Activated naive CD8-positive, alpha-beta T cell treated with anti-CD3 and anti-CD28 coated beads for 36 hours (primary cell): ENCODE results near the gene IP6K3. TPM values are rescaled to one million over a fixed set of nuclear protein-coding genes. Genes with fewer than 3 reads are reported as not detected.

Experiments used
- DNase-seq: peaks from one replicate; pipeline ENCODE4 v3.0.0; 2021
- H3K27ac Mint-ChIP-seq: one replicate; pipeline ENCODE4 v1.8.0; 2022; ENCODE audit warnings: mild to moderate bottlenecking, moderate library complexity, mixed read lengths
- H3K27me3 Mint-ChIP-seq: one replicate; pipeline ENCODE4 v1.8.0; 2022; ENCODE audit warnings: mild to moderate bottlenecking, mixed read lengths
- H3K36me3 Mint-ChIP-seq: one replicate; pipeline ENCODE4 v1.8.0; 2021; ENCODE audit warnings: mild to moderate bottlenecking, mixed read lengths
- H3K4me1 Mint-ChIP-seq: one replicate; pipeline ENCODE4 v1.8.0; 2021; ENCODE audit warnings: mixed read lengths
- H3K4me3 Mint-ChIP-seq: one replicate; pipeline ENCODE4 v1.8.0; 2022; ENCODE audit warnings: mild to moderate bottlenecking, moderate library complexity, mixed read lengths
- H3K9me3 Mint-ChIP-seq: one replicate; pipeline ENCODE4 v1.8.0; 2022; ENCODE audit warnings: mixed read lengths
- total RNA-seq, 2 experiments: library from RNA; stranded (reverse); gene quantifications; one replicate each; pipeline ENCODE4 v1.2.3, GENCODE V29; 2021

IP6K3 gene
- total RNA-seq, 2 experiments from 2014 or later, result not detected

DNA sequence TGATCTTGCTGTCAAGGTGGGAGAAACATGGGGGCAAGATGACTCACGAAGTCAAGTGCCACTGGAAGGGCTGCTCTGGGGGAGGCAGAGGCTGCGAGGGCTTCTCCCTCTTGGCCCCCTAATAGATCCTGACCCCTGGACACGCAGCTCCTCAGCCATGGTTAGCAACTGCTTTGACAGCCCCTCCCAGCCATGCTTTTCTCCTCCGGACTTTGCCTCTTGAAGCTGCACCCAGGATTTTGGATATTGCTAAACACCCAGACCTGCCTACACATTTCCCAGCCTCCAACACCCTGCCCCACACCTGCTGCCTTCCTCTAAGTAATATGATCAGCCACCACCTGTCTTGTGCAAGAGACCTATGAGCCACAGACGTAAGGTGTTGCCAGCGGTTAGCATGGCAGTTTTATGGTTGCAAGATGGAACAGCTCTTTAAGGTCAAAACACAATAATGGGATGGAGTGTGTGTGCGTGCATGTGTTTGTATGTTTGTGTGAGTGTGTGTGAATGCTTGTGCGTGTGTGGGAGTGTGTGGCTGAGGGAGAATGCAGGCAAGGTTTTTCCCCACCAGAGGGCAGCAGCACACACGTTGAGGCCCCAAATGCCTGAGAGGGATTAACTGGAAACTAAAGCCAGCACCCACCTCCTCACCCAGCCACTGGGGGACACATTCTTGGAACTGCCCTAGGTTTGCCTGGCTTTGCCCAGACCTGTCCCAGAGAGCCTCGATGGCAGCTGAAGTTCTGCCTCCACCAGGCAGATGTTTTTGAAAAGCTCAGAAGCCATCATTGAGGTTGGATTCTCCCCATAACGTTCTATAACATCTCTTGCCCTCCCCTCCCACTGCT, 2.5 kb downstream of the IP6K3 start:
- peak; percentile 64 for DNase-seq
- H3K27ac Mint-ChIP-seq, result no peak overlapping the region

DNA sequence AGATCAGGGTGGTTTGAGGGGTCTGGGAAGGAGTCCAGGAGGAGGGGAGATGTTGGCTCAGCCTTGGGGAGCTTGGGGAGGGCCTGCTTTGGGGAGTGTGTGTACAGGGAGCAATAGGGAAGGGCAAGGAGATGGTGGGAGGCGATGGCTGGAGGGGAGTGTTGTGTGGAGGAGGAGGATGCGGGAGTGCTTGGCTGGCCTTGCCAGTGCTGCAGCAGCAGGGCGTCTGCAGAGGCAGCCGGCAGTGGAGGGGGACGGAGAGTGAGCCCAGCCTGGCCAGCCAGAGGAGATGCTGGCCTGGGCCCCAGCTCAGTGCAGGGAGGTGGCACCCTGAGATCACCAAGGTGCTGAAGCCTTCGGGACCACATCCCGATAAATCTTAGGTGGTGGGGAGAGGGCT, 3.9 kb downstream of the IP6K3 start:
- Mint-ChIP-seq H3K27ac (no peak overlapping the region), H3K9me3 (no peaks in the 10 kb centered on the region)

More for the DNA sequence above, 2.5 kb downstream of the IP6K3 start:
- Mint-ChIP-seq H3K4me1 (no peaks in the 10 kb centered on the region), H3K4me3 (no peak overlapping the region), H3K9me3 (no peaks in the 10 kb centered on the region), H3K36me3 (no peaks in the 10 kb centered on the region), H3K27me3 (peaks cover 10% of the 10 kb centered on the region)

DNA sequence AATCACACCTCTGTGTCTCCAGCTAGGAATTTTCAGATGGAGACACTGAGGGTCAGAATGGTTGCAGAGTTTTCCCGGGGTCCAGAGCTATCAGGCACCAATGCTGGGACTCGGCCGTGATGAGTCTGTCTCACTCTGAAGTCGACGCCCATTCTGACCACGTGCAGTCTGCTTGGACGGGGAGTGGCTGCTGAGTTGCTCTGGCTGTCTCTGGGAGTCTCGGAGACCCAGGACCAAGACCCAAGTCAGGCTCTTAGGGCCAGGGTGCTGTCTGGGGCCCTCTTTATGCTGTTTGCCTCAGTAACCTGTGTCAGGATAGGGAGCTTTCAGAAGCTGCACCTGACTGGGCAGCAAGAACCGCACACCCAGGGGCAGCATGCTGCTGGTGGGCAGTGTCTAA, 4.6 kb downstream of the IP6K3 start:
- no peaks in the 10 kb centered on the region for H3K4me1 Mint-ChIP-seq
- DNase-seq, result no peak
- no peak overlapping the region for H3K4me3 Mint-ChIP-seq
- H3K27me3 Mint-ChIP-seq, result peaks cover 10% of the 10 kb centered on the region
- H3K27ac Mint-ChIP-seq, result no peak overlapping the region
- H3K36me3 Mint-ChIP-seq, result no peaks in the 10 kb centered on the region
- H3K9me3 Mint-ChIP-seq, result no peaks in the 10 kb centered on the region

More for the DNA sequence above, 3.9 kb downstream of the IP6K3 start:
- H3K4me3 Mint-ChIP-seq, result no peak overlapping the region
- no peak for DNase-seq
- H3K27me3 Mint-ChIP-seq, result peaks cover 10% of the 10 kb centered on the region
- H3K36me3 Mint-ChIP-seq, result no peaks in the 10 kb centered on the region
- H3K4me1 Mint-ChIP-seq, result no peaks in the 10 kb centered on the region

DNA sequence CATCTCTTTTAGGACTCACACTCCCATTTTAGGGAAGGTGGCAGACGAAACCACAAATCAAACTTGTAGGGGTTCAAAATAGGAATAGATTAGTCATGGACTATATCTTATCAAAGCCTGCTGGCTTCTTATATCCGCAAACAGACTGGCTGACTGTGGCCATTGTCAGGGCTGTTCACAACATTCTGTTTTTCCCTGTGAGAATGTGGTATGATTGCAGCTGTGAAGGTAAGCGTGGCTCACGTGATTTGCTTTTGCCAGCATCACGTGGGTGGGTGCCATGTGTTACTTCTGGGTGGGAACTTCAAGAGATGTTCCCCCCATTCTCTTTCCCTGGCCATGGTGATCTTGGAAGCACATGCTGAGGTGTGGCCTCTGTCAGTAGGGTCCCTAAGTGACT, 5.9 kb downstream of the IP6K3 start:
- Mint-ChIP-seq H3K9me3 (no peaks in the 10 kb centered on the region), H3K27me3 (peaks cover 10% of the 10 kb centered on the region), H3K4me1 (no peaks in the 10 kb centered on the region), H3K36me3 (no peaks in the 10 kb centered on the region), H3K4me3 (no peak overlapping the region), H3K27ac (no peak overlapping the region)
- no peak for DNase-seq

- no peak overlapping the region for H3K27ac Mint-ChIP-seq
- H3K9me3 Mint-ChIP-seq, result no peaks in the 10 kb centered on the region
- no peaks in the 10 kb centered on the region for H3K36me3 Mint-ChIP-seq
- DNase-seq, result no peak
- peaks cover 10% of the 10 kb centered on the region for H3K27me3 Mint-ChIP-seq
- H3K4me3 Mint-ChIP-seq, result no peak overlapping the region
- no peaks in the 10 kb centered on the region for H3K4me1 Mint-ChIP-seq
These were observed 6.5 kb downstream of the IP6K3 start for GRCh38 chr6:33740204-33740608.

DNA sequence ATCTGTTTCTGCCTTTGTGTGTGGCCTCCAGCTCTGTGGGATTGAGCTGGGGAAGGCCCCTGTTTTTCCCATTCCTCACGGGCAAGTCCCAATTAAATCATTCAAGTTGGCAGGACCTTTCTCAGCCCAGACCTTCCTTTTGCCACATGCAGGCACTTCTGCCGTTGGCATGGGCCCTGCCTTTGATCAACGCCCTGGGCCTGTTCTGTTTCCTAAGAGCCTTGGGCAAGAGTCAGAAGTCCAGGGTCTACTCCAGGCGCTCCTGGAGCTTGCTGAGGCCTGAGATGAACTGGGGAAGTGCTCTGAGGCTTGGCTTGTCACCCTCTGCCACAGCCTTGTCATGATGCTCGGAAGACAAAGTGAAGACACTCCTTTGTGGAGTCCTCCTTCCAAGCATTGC, 7.1 kb downstream of the IP6K3 start:
- H3K36me3 Mint-ChIP-seq, result no peaks in the 10 kb centered on the region
- no peaks in the 10 kb centered on the region for H3K4me1 Mint-ChIP-seq
- no peak overlapping the region for H3K4me3 Mint-ChIP-seq
- no peaks in the 10 kb centered on the region for H3K9me3 Mint-ChIP-seq
- no peak overlapping the region for H3K27ac Mint-ChIP-seq
- DNase-seq, result no peak
- peaks cover 10% of the 10 kb centered on the region for H3K27me3 Mint-ChIP-seq

GRCh38 chr6:33738879-33739278, 7.8 kb downstream of the IP6K3 start:
- no peak for DNase-seq
- Mint-ChIP-seq H3K36me3 (no peaks in the 10 kb centered on the region), H3K27me3 (peaks cover 5% of the 10 kb centered on the region), H3K4me1 (no peaks in the 10 kb centered on the region), H3K27ac (no peak overlapping the region), H3K4me3 (no peak overlapping the region), H3K9me3 (no peaks in the 10 kb centered on the region)

DNA sequence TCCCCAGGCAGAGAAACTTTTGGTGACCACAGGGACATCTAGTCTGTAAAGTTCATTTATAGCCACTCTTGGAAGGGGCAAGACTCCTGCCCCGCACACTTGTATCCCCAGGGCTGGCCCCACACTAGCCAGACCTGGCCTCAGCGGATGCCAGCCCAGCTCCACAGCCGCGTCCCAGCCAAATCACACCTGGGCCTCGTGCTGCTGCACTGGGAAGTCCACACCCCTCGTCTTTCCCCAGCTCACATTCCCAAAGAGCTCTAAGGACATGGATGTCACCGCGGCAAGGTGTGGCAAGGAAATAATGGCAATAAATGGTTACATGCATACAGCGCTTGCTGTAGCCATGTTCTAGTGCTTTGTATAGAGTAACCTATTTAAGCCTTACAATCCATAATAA, 8.6 kb downstream of the IP6K3 start:
- H3K9me3 Mint-ChIP-seq, result no peaks in the 10 kb centered on the region
- H3K36me3 Mint-ChIP-seq, result no peaks in the 10 kb centered on the region
- H3K27me3 Mint-ChIP-seq, result peaks cover 5% of the 10 kb centered on the region
- DNase-seq, result no peak
- H3K27ac Mint-ChIP-seq, result no peak overlapping the region
- H3K4me3 Mint-ChIP-seq, result no peak overlapping the region
- H3K4me1 Mint-ChIP-seq, result no peaks in the 10 kb centered on the region

DNA sequence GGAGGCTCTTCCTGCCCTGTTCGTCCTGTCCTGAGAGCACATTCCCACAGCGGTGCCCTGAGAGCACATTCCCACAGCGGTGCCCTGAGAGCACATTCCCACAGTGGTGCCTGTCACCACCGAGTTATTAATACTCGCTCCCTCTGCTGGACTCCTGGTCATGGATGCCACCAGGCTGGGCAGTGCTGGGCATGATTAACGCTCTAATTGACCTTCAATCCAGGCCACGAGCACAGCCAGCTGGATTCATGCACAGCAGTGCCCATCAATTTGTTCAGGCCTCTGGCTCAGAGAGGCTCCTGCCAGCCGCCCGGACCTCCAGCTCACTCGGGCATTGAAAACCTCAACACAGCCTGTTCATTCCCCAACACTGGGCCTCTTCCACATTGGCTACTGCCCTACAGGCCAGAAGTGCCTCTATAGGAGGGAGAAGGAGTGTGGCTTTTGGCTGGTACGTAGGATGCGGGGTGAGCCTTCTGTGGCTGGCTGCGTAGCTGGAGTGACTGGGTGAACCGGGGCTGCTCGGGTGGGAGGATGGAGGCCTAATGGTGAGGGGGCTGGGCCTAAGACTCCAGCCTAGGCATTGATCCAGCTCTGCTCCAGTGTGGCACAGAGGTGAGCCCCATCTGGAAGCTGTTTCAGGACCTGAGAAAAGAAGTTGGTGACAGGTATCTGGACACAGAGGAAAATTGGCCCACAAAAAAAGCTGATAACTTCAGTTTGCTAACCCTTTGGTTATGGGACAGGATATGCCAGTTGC, 9.3 kb downstream of the IP6K3 start:
- Mint-ChIP-seq H3K4me1 (no peaks in the 10 kb centered on the region), H3K27ac (no peak overlapping the region), H3K9me3 (no peaks in the 10 kb centered on the region), H3K27me3 (no peaks in the 10 kb centered on the region), H3K36me3 (no peaks in the 10 kb centered on the region), H3K4me3 (no peak overlapping the region)
- DNase-seq, result no peak

- Mint-ChIP-seq H3K27me3 (no peaks in the 10 kb centered on the region), H3K27ac (no peak overlapping the region), H3K9me3 (no peaks in the 10 kb centered on the region), H3K4me3 (no peak overlapping the region), H3K4me1 (no peaks in the 10 kb centered on the region), H3K36me3 (no peaks in the 10 kb centered on the region)
- DNase-seq, result no peak
These were observed 11.5 kb downstream of the IP6K3 start for GRCh38 chr6:33735216-33735615.

DNA sequence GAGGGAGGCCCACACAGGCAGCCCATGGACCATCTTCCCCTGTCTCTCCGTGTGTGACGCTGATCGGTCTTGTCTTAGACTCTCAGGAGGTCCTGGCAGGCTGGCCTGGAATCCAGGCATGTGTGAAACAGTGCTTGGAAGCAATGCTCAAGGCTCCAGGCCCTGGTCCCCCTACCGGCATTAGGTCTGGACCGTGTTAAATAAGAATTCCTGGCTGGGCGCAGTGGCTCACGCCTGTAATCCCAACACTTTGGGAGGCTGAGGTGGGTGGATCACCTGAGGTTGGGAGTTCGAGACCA, 13.0 kb downstream of the IP6K3 start:
- H3K27ac Mint-ChIP-seq, result no peak overlapping the region
- no peaks in the 10 kb centered on the region for H3K9me3 Mint-ChIP-seq
- DNase-seq, result no peak
- H3K36me3 Mint-ChIP-seq, result no peaks in the 10 kb centered on the region
- no peaks in the 10 kb centered on the region for H3K27me3 Mint-ChIP-seq
- H3K4me3 Mint-ChIP-seq, result no peak overlapping the region
- no peaks in the 10 kb centered on the region for H3K4me1 Mint-ChIP-seq

GRCh38 chr6:33732817-33733708, 13.6 kb downstream of the IP6K3 start:
- Mint-ChIP-seq H3K27me3 (no peaks in the 10 kb centered on the region), H3K27ac (no peak overlapping the region), H3K36me3 (no peaks in the 10 kb centered on the region), H3K9me3 (no peaks in the 10 kb centered on the region), H3K4me3 (no peak overlapping the region), H3K4me1 (no peaks in the 10 kb centered on the region)
- DNase-seq, result no peak

- H3K27ac Mint-ChIP-seq, result no peak overlapping the region
- no peaks in the 10 kb centered on the region for H3K4me1 Mint-ChIP-seq
- H3K27me3 Mint-ChIP-seq, result no peaks in the 10 kb centered on the region
- H3K4me3 Mint-ChIP-seq, result no peak overlapping the region
- no peak for DNase-seq
- H3K9me3 Mint-ChIP-seq, result no peaks in the 10 kb centered on the region
- no peaks in the 10 kb centered on the region for H3K36me3 Mint-ChIP-seq
These were observed 14.3 kb downstream of the IP6K3 start for GRCh38 chr6:33732385-33732784.

GRCh38 chr6:33731751-33732282, 14.9 kb downstream of the IP6K3 start:
- Mint-ChIP-seq H3K36me3 (no peaks in the 10 kb centered on the region), H3K4me1 (no peaks in the 10 kb centered on the region), H3K27ac (no peak overlapping the region), H3K9me3 (no peaks in the 10 kb centered on the region), H3K4me3 (no peak overlapping the region), H3K27me3 (no peaks in the 10 kb centered on the region)
- no peak for DNase-seq

DNA sequence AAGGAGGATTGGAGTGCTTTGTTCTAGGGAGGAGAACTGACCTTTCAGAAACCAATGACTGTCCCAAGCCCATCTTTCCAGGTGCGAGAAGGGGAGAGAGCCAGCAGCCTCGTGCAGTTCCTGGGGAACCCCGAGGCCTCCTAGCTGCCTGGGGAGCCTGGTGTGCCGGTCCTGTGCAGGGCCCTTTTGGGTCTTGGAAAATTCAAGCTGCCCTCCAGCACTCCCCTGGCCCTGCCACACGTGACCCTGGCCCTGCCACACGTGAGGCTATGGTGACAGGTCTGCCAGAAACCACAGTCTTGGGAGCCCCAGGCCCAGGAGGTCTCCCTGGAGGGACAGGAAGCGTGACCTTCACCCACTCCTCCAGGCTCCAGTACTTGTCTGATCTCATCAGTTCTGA, 15.7 kb downstream of the IP6K3 start:
- H3K4me3 Mint-ChIP-seq, result no peak overlapping the region

More for the DNA sequence above, 15.7 kb downstream of the IP6K3 start:
- H3K27ac Mint-ChIP-seq, result no peak overlapping the region
- no peaks in the 10 kb centered on the region for H3K4me1 Mint-ChIP-seq
- no peaks in the 10 kb centered on the region for H3K27me3 Mint-ChIP-seq
- H3K36me3 Mint-ChIP-seq, result no peaks in the 10 kb centered on the region
- H3K9me3 Mint-ChIP-seq, result no peaks in the 10 kb centered on the region
- no peak for DNase-seq
